ENCODE data around the gene PVALEF.

The PVALEF gene

DNA sequence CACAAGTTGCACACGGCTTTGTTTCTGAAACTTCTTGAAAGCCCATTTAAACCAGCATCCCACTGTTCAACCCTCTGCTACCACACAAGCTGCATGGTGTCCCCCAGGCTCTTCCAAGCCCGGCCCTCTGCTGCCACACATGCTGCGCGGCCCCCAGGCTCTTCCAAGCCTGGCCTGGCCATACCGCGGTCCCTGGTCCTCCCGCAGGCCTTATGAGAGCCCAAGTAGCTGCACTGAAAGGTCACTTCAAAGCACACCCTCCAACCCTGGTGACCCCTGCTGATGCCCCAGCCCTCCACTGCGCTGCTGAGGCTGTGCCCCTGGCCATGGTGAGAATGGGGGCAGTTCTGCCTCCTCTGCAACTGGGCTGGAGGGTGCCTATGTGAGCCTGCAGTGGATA is 25.9 kb upstream of the PVALEF start:
- Histone ChIP-seq H4K91ac (ENCODE audit: low read length) (no peak overlapping the region), H3K23ac (ENCODE audit: low read length in 2 of 2) (no peak overlapping the region), H3K79me1 (replicated peaks; ENCODE audit: low read length, poor library complexity, severe bottlenecking) (no peaks in the 10 kb centered on the region), H2BK120ac (ENCODE audit: low read depth, low read length) (no peak overlapping the region), H4K8ac (ENCODE audit: low read length) (no peak overlapping the region), H3K18ac (ENCODE audit: low read depth in 1 of 2, low read length in 2 of 2) (no peak overlapping the region), H3K27ac (ENCODE audit: low read length, poor library complexity, severe bottlenecking) (no peak overlapping the region), H3K9ac (ENCODE audit: low read length) (no peak overlapping the region), H3K4me2 (ENCODE audit: low read length, poor library complexity, severe bottlenecking) (no peak overlapping the region), H2BK5ac (ENCODE audit: low read depth, low read length, poor library complexity, severe bottlenecking) (no peak overlapping the region), H3K9me3 (ENCODE audit: control insufficient read depth, low read length) (no peaks in the 10 kb centered on the region), H3K4me1 (ENCODE audit: control insufficient read depth, insufficient read depth, low read depth, low read length) (peaks cover 14% of the 10 kb centered on the region), H3K4ac (ENCODE audit: low read depth in 1 of 2, low read length in 2 of 2) (no peak overlapping the region), H2BK15ac (ENCODE audit: low read depth, poor library complexity, severe bottlenecking) (no peak overlapping the region), H3K4me3 (ENCODE audit: insufficient read depth in 1 of 2, low read depth in 1 of 2, low read length in 2 of 2) (no peak overlapping the region), H2AFZ (ENCODE audit: low read depth, low read length) (no peak overlapping the region), H3K36me3 (ENCODE audit: control insufficient read depth in 1 of 2, insufficient read depth in 2 of 2, low read depth in 1 of 2, low read length in 2 of 2) (no peaks in the 10 kb centered on the region), H2AK5ac (ENCODE audit: low read length, severe bottlenecking) (no peak overlapping the region), H2BK12ac (ENCODE audit: low read length in 2 of 2) (no peak overlapping the region), H3K27me3 (ENCODE audit: control insufficient read depth in 1 of 2, insufficient read depth in 1 of 2, low read length in 2 of 2) (peaks cover 3 to 48% of the 10 kb centered on the region in 2 experiments), H3K14ac (ENCODE audit: low read length in 2 of 2) (no peak overlapping the region)
- WGBS: 81% methylated on average over 8 of the region's 8 CpGs
- DNase-seq: no peak

DNA sequence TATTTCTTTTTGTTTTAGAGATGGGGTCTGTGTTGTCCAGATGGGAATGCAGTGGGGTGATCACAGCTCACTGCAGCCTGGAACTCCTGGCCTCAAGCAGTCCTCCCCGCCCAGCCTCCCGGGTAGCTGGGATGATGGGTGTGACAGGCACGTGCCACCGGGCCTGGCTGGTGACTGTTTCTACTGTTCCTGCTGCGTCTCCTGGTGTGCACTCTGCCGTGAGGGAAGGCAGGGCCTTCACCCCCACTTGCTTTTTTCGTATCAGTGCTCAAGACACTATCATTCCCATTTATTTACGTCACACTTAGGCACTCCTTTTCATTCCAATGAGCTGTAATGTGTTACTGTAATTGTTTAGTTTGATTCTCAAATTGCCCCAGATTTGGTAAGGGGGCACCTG is 25.3 kb upstream of the PVALEF start:
- no peak overlapping the region for H2BK5ac ChIP-seq (ENCODE audit: low read depth, low read length, poor library complexity, severe bottlenecking)
- no peak overlapping the region for H3K4me3 ChIP-seq (ENCODE audit: insufficient read depth in 1 of 2, low read depth in 1 of 2, low read length in 2 of 2)
- no peaks in the 10 kb centered on the region for H3K79me1 ChIP-seq (replicated peaks; ENCODE audit: low read length, poor library complexity, severe bottlenecking)
- no peaks in the 10 kb centered on the region for H3K36me3 ChIP-seq (ENCODE audit: control insufficient read depth in 1 of 2, insufficient read depth in 2 of 2, low read depth in 1 of 2, low read length in 2 of 2)
- no peak overlapping the region for H2AFZ ChIP-seq (ENCODE audit: low read depth, low read length)
- no peak overlapping the region for H3K23ac ChIP-seq (ENCODE audit: low read length in 2 of 2)
- H2BK15ac ChIP-seq (ENCODE audit: low read depth, poor library complexity, severe bottlenecking): no peak overlapping the region
- no peak overlapping the region for H3K4ac ChIP-seq (ENCODE audit: low read depth in 1 of 2, low read length in 2 of 2)
- H4K91ac ChIP-seq (ENCODE audit: low read length): no peak overlapping the region
- DNase-seq: no peak
- WGBS: 81% methylated on average over 7 of the region's 8 CpGs
- H3K4me1 ChIP-seq (ENCODE audit: control insufficient read depth, insufficient read depth, low read depth, low read length): peaks cover 14% of the 10 kb centered on the region
- no peak overlapping the region for H3K4me2 ChIP-seq (ENCODE audit: low read length, poor library complexity, severe bottlenecking)
- H3K9ac ChIP-seq (ENCODE audit: low read length): no peak overlapping the region
- no peak overlapping the region for H2BK12ac ChIP-seq (ENCODE audit: low read length in 2 of 2)
- H2AK5ac ChIP-seq (ENCODE audit: low read length, severe bottlenecking): no peak overlapping the region
- no peaks in the 10 kb centered on the region for H3K9me3 ChIP-seq (ENCODE audit: control insufficient read depth, low read length)
- H3K18ac ChIP-seq (ENCODE audit: low read depth in 1 of 2, low read length in 2 of 2): no peak overlapping the region
- peak overlapping the region in 1 of 2 experiments; percentile 49 for H3K14ac ChIP-seq (ENCODE audit: low read length in 2 of 2)
- H4K8ac ChIP-seq (ENCODE audit: low read length): no peak overlapping the region
- H2BK120ac ChIP-seq (ENCODE audit: low read depth, low read length): no peak overlapping the region
- no peak overlapping the region for H3K27ac ChIP-seq (ENCODE audit: low read length, poor library complexity, severe bottlenecking)
- H3K27me3 ChIP-seq (ENCODE audit: control insufficient read depth in 1 of 2, insufficient read depth in 1 of 2, low read length in 2 of 2): peaks cover 3 to 44% of the 10 kb centered on the region in 2 experiments

DNA sequence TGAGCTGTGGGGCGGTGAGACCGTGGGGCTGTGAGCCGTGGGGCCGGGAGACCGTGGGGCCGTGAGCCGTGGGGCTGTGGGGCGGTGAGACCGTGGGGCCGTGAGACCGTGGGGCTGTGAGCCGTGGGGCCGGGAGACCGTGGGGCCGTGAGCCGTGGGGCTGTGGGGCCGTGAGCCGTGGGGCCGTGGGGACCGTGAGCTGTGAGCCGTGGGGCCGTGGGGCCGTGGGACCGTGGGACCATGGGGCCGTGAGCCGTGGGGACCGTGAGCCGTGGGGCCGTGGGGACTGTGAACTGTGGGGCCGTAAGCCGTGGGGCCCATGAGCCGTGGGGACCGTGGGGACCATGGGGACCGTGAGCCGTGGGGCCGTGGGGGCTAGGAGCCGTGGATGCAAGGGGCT is 24.6 kb upstream of the PVALEF start:
- H3K27ac ChIP-seq (ENCODE audit: low read length, poor library complexity, severe bottlenecking): no peak overlapping the region
- H3K36me3 ChIP-seq (ENCODE audit: control insufficient read depth in 1 of 2, insufficient read depth in 2 of 2, low read depth in 1 of 2, low read length in 2 of 2): no peaks in the 10 kb centered on the region
- H2AFZ ChIP-seq (ENCODE audit: low read depth, low read length): no peak overlapping the region
- WGBS: 94% methylated on average over 37 of the region's 37 CpGs
- no peak overlapping the region for H2AK5ac ChIP-seq (ENCODE audit: low read length, severe bottlenecking)
- peaks cover 14% of the 10 kb centered on the region for H3K4me1 ChIP-seq (ENCODE audit: control insufficient read depth, insufficient read depth, low read depth, low read length)
- H3K4me2 ChIP-seq (ENCODE audit: low read length, poor library complexity, severe bottlenecking): no peak overlapping the region
- H3K4me3 ChIP-seq (ENCODE audit: insufficient read depth in 1 of 2, low read depth in 1 of 2, low read length in 2 of 2): no peak overlapping the region
- H3K27me3 ChIP-seq (ENCODE audit: control insufficient read depth in 1 of 2, insufficient read depth in 1 of 2, low read length in 2 of 2): peaks cover 3 to 39% of the 10 kb centered on the region in 2 experiments
- H3K9me3 ChIP-seq (ENCODE audit: control insufficient read depth, low read length): no peaks in the 10 kb centered on the region
- no peak for DNase-seq
- no peak overlapping the region for H4K8ac ChIP-seq (ENCODE audit: low read length)
- H3K4ac ChIP-seq (ENCODE audit: low read depth in 1 of 2, low read length in 2 of 2): no peak overlapping the region
- peak overlapping the region; percentile 30 for H2BK15ac ChIP-seq (ENCODE audit: low read depth, poor library complexity, severe bottlenecking)
- no peak overlapping the region for H3K14ac ChIP-seq (ENCODE audit: low read length in 2 of 2)
- H4K91ac ChIP-seq (ENCODE audit: low read length): no peak overlapping the region
- H2BK120ac ChIP-seq (ENCODE audit: low read depth, low read length): no peak overlapping the region
- H3K9ac ChIP-seq (ENCODE audit: low read length): no peak overlapping the region
- no peak overlapping the region for H3K23ac ChIP-seq (ENCODE audit: low read length in 2 of 2)
- no peak overlapping the region for H2BK5ac ChIP-seq (ENCODE audit: low read depth, low read length, poor library complexity, severe bottlenecking)
- H2BK12ac ChIP-seq (ENCODE audit: low read length in 2 of 2): no peak overlapping the region
- no peak overlapping the region for H3K18ac ChIP-seq (ENCODE audit: low read depth in 1 of 2, low read length in 2 of 2)
- no peaks in the 10 kb centered on the region for H3K79me1 ChIP-seq (replicated peaks; ENCODE audit: low read length, poor library complexity, severe bottlenecking)

DNA sequence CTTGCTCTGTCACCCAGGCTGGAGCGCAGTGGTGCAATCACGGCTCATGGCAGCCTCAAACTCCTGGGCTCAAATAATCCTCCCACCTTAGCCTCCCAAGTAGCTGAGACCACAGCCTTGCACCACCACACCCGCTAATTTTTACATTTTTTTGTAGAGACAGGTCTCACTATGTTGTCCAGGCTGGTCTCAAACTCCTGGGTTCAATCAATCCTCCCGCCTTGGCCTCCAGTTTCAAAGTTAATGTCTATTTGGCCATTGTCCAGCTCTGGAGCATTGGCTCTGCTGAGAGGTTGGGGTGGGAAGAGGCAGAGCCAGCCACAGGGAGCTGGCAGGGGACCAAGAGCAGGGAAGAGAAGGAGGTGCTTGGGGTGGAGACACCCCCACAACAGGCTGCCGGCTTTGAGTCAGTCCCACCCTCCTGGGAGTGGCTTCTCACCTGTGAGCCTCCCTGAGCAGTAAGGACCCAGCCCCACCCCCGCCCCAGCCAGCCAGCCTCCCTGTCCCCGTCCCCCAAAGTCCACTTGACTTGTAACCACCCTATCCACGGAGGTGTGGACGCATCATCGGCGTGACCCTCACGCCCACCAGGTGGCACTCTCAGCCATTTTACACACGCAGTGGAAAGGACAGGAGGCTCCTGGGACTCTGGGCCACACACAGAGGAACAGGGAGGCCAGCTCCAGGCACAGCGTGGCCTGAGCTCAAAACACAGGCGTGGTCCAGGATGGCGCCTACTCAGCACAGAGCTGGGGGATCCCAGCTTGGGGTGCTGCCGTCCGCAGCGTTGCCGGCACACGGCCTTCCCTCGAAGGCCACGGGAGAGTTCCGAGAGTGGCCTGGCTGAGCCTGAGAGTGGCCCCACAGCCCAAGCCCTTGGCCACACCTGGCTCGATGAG is 22.8 kb upstream of the PVALEF start:
- H2BK120ac ChIP-seq (ENCODE audit: low read depth, low read length): no peak overlapping the region
- H3K36me3 ChIP-seq (ENCODE audit: control insufficient read depth in 1 of 2, insufficient read depth in 2 of 2, low read depth in 1 of 2, low read length in 2 of 2): no peaks in the 10 kb centered on the region
- no peak overlapping the region for H3K18ac ChIP-seq (ENCODE audit: low read depth in 1 of 2, low read length in 2 of 2)
- H2BK12ac ChIP-seq (ENCODE audit: low read length in 2 of 2): peak overlapping the region in 1 of 2 experiments; percentile 29
- H3K9ac ChIP-seq (ENCODE audit: low read length): peak overlapping the region; percentile 32
- H3K27ac ChIP-seq (ENCODE audit: low read length, poor library complexity, severe bottlenecking): no peak overlapping the region
- H4K8ac ChIP-seq (ENCODE audit: low read length): peak overlapping the region; percentile 33
- H3K9me3 ChIP-seq (ENCODE audit: control insufficient read depth, low read length): no peaks in the 10 kb centered on the region
- 46% methylated on average over 25 of the region's 25 CpGs for WGBS
- peak overlapping the region; percentile 48 for H2AFZ ChIP-seq (ENCODE audit: low read depth, low read length)
- no peak overlapping the region for H3K14ac ChIP-seq (ENCODE audit: low read length in 2 of 2)
- H4K91ac ChIP-seq (ENCODE audit: low read length): no peak overlapping the region
- no peak overlapping the region for H2BK5ac ChIP-seq (ENCODE audit: low read depth, low read length, poor library complexity, severe bottlenecking)
- DNase-seq: peak; percentile 72
- no peak overlapping the region for H3K23ac ChIP-seq (ENCODE audit: low read length in 2 of 2)
- peaks cover 14% of the 10 kb centered on the region for H3K4me1 ChIP-seq (ENCODE audit: control insufficient read depth, insufficient read depth, low read depth, low read length)
- no peak overlapping the region for H3K4me2 ChIP-seq (ENCODE audit: low read length, poor library complexity, severe bottlenecking)
- H3K27me3 ChIP-seq (ENCODE audit: control insufficient read depth in 1 of 2, insufficient read depth in 1 of 2, low read length in 2 of 2): peaks cover 3 to 39% of the 10 kb centered on the region in 2 experiments
- no peak overlapping the region for H2BK15ac ChIP-seq (ENCODE audit: low read depth, poor library complexity, severe bottlenecking)
- peak overlapping the region in 1 of 2 experiments; percentile 49 for H3K4me3 ChIP-seq (ENCODE audit: insufficient read depth in 1 of 2, low read depth in 1 of 2, low read length in 2 of 2)
- no peaks in the 10 kb centered on the region for H3K79me1 ChIP-seq (replicated peaks; ENCODE audit: low read length, poor library complexity, severe bottlenecking)
- H3K4ac ChIP-seq (ENCODE audit: low read depth in 1 of 2, low read length in 2 of 2): no peak overlapping the region
- H2AK5ac ChIP-seq (ENCODE audit: low read length, severe bottlenecking): no peak overlapping the region

All from mesenchymal stem cell (in vitro differentiated cells and primary cell).